GM18517 (cell line): Measurements from ENCODE around the gene TMEM259.

Source experiments
- ATAC-seq: cut with Tn5 transposase; IDR thresholded peaks from one replicate; pipeline ENCODE4 v1.9.1; 2021; ENCODE audit warnings: mild to moderate bottlenecking, moderate library complexity; ENCODE audit not compliant: unreplicated experiment

The TMEM259 gene

GRCh38 chr19:1017906-1018305, 3.0 kb downstream of the TMEM259 start:
- no peak for ATAC-seq

- no peak for ATAC-seq
Measured at GRCh38 chr19:1017115-1017905, 3.6 kb downstream of the TMEM259 start.

GRCh38 chr19:1016647-1017114, 4.2 kb downstream of the TMEM259 start:
- no peak for ATAC-seq

GRCh38 chr19:1015782-1016646, 4.9 kb downstream of the TMEM259 start:
- ATAC-seq: no peak

GRCh38 chr19:1015061-1015781, 5.7 kb downstream of the TMEM259 start:
- no peak for ATAC-seq

- no peak for ATAC-seq
Measured at GRCh38 chr19:1014161-1015060, 6.5 kb downstream of the TMEM259 start.

GRCh38 chr19:1013218-1013617, 7.7 kb downstream of the TMEM259 start:
- ATAC-seq: no peak

- no peak for ATAC-seq
Measured at GRCh38 chr19:1012334-1012733, 8.6 kb downstream of the TMEM259 start.

- ATAC-seq: no peak
Measured at GRCh38 chr19:1011831-1012333, 9.0 kb downstream of the TMEM259 start.

GRCh38 chr19:1010586-1011510, 10.1 kb downstream of the TMEM259 start:
- no peak for ATAC-seq

- ATAC-seq: no peak
Measured at GRCh38 chr19:1009981-1010538, 10.9 kb downstream of the TMEM259 start.

- ATAC-seq: no peak
Measured at GRCh38 chr19:1009041-1009980, 11.6 kb downstream of the TMEM259 start.

- ATAC-seq: no peak
Measured at GRCh38 chr19:1008268-1009040, 12.5 kb downstream of the TMEM259 start.

GRCh38 chr19:1007399-1008251, 13.3 kb downstream of the TMEM259 start:
- no peak for ATAC-seq

GRCh38 chr19:1006711-1007398, 14.1 kb downstream of the TMEM259 start:
- no peak for ATAC-seq
